Osteoblast (primary cell): ENCODE data around the gene SESN1. TPM values are rescaled to one million over a fixed set of nuclear protein-coding genes. Genes with fewer than 3 reads are reported as not detected.

Experiments
- DNase-seq: peaks from one replicate; pipeline ENCODE4 v3.0.0; 2011; ENCODE audit warnings: low spot score, mixed read lengths; ENCODE audit not compliant: insufficient read length; ENCODE audit errors: missing footprints
- H2AFZ ChIP-seq: 2 replicates; pipeline ENCODE4 v1.6.0; 2011; ENCODE audit warnings: mild to moderate bottlenecking, low read length
- H3K27ac ChIP-seq: 2 replicates; pipeline ENCODE4 v1.5.1; 2011; ENCODE audit warnings: mild to moderate bottlenecking, low read depth, low read length, moderate library complexity
- H3K27me3 ChIP-seq: 2 replicates; pipeline ENCODE4 v1.6.0; 2012; ENCODE audit warnings: mild to moderate bottlenecking, control low read depth, inconsistent platforms, low read length, moderate library complexity; ENCODE audit not compliant: insufficient read depth
- H3K36me3 ChIP-seq: 2 replicates; pipeline ENCODE4 v1.5.1; 2011; ENCODE audit warnings: mild to moderate bottlenecking, low read length, control low read depth, moderate library complexity; ENCODE audit not compliant: insufficient read depth
- H3K4me1 ChIP-seq: 2 replicates; pipeline ENCODE4 v1.5.1; 2011; ENCODE audit warnings: mild to moderate bottlenecking, low read length, control low read depth, moderate library complexity; ENCODE audit not compliant: insufficient read depth
- H3K4me2 ChIP-seq: 2 replicates; pipeline ENCODE4 v1.6.0; 2011; ENCODE audit warnings: mild to moderate bottlenecking, low read length; ENCODE audit not compliant: insufficient read depth
- H3K4me3 ChIP-seq: fragments of 200-600 bp; sonication (generic); 3 replicates; pipeline ENCODE4 v1.5.1; 2012; ENCODE audit warnings: mild to moderate bottlenecking, low read length, inconsistent platforms; ENCODE audit not compliant: insufficient read depth
- H3K79me2 ChIP-seq: 2 replicates; pipeline ENCODE4 v1.6.0; 2012; ENCODE audit warnings: mild to moderate bottlenecking, low read length, control low read depth, inconsistent platforms; ENCODE audit not compliant: insufficient read depth
- H3K9me3 ChIP-seq: 2 replicates; pipeline ENCODE4 v1.5.1; 2011; ENCODE audit warnings: low read depth, low read length, control low read depth
- H4K20me1 ChIP-seq: 2 replicates; pipeline ENCODE4 v1.6.0; 2012; ENCODE audit warnings: mild to moderate bottlenecking, low read length, control low read depth; ENCODE audit not compliant: insufficient read depth
- total RNA-seq: library from RNA; depleted of rRNA; stranded (reverse); fragments of >200 nt; gene quantifications from 2 replicates; pipeline ENCODE4 v1.2.3, GENCODE V29; 2012
- TF ChIP-seq, protein P1 (sequence below): IDR thresholded peaks from 2 replicates; pipeline ENCODE4 v1.5.1; 2011; ENCODE audit warnings: mild to moderate bottlenecking, low read depth, low read length, moderate library complexity; ENCODE audit errors: extremely low read depth

The SESN1 gene
- total RNA-seq, 1 donor, result 26.1 TPM

DNA sequence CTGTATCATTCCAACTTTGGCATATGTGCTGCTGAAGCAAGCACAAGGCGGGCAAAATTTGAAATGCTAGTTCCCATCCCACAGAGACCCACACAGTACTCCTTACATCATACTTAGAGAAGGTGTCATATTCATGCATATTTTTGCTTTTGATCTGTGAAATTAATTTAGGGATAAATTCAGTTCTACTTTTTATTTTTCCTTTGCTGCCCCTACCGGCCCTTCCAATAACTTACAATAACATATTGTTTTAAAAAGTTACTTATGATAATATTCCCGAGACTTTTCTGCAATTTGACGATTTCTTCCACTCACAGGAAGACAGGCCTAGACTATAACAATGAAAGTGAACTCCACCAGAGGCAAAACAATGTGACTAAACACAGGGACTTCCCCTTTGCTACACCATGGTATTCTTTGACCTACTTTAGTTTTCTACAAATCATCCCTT, 35.0 kb downstream of the SESN1 start:
- Histone ChIP-seq H3K79me2 (peaks cover 3% of the 10 kb centered on the region), H3K4me2 (peak overlapping the region; percentile 14), H3K9me3 (no peaks in the 10 kb centered on the region), H3K36me3 (no peaks in the 10 kb centered on the region), H3K27me3 (no peaks in the 10 kb centered on the region), H3K4me1 (peaks cover 8% of the 10 kb centered on the region), H2AFZ (no peak overlapping the region), H3K27ac (no peak overlapping the region), H3K4me3 (no peak overlapping the region), H4K20me1 (no peaks in the 10 kb centered on the region)
- DNase-seq, result no peak
- TF ChIP-seq, protein P1, sequence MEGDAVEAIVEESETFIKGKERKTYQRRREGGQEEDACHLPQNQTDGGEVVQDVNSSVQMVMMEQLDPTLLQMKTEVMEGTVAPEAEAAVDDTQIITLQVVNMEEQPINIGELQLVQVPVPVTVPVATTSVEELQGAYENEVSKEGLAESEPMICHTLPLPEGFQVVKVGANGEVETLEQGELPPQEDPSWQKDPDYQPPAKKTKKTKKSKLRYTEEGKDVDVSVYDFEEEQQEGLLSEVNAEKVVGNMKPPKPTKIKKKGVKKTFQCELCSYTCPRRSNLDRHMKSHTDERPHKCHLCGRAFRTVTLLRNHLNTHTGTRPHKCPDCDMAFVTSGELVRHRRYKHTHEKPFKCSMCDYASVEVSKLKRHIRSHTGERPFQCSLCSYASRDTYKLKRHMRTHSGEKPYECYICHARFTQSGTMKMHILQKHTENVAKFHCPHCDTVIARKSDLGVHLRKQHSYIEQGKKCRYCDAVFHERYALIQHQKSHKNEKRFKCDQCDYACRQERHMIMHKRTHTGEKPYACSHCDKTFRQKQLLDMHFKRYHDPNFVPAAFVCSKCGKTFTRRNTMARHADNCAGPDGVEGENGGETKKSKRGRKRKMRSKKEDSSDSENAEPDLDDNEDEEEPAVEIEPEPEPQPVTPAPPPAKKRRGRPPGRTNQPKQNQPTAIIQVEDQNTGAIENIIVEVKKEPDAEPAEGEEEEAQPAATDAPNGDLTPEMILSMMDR, result peak; percentile 40

- Histone ChIP-seq H3K9me3 (no peaks in the 10 kb centered on the region), H2AFZ (no peak overlapping the region), H3K4me3 (no peak overlapping the region), H3K27ac (no peak overlapping the region), H3K4me2 (peak overlapping the region; percentile 14), H3K27me3 (no peaks in the 10 kb centered on the region), H3K79me2 (peaks cover 3% of the 10 kb centered on the region), H4K20me1 (no peaks in the 10 kb centered on the region), H3K4me1 (peaks cover 8% of the 10 kb centered on the region), H3K36me3 (no peaks in the 10 kb centered on the region)
- TF ChIP-seq, protein P1, result no peak
- DNase-seq, result no peak
These were observed 35.5 kb downstream of the SESN1 start for GRCh38 chr6:109059153-109059552.

DNA sequence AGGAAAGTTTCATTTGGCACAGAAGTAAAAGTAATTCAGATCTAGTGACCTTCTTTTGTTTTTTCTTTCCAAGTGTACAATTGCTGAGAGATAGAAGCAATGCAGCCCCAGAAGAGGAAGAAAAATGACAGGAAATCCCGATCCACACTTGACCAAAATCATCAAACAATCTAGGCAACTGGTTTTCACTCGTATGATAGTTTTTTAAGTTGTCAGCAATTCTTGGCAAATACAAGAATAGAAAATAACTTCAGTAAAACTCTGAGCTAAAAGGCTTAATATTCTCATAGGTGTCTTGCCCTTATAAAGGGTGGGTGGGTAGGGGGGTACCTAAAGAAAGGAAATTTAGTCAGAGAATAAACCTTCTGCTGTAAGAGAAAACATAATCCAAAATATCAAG, 36.0 kb downstream of the SESN1 start:
- peaks cover 3% of the 10 kb centered on the region for H3K79me2 ChIP-seq
- H4K20me1 ChIP-seq, result no peaks in the 10 kb centered on the region
- no peak overlapping the region for H2AFZ ChIP-seq
- H3K9me3 ChIP-seq, result no peaks in the 10 kb centered on the region
- no peak for DNase-seq
- H3K27me3 ChIP-seq, result no peaks in the 10 kb centered on the region
- no peak overlapping the region for H3K4me2 ChIP-seq
- no peak overlapping the region for H3K4me3 ChIP-seq
- H3K4me1 ChIP-seq, result peaks cover 8% of the 10 kb centered on the region
- TF ChIP-seq, protein P1, result no peak
- no peaks in the 10 kb centered on the region for H3K36me3 ChIP-seq
- H3K27ac ChIP-seq, result no peak overlapping the region

GRCh38 chr6:109056661-109057060, 38.0 kb downstream of the SESN1 start:
- Histone ChIP-seq H4K20me1 (no peaks in the 10 kb centered on the region), H3K4me3 (no peak overlapping the region), H3K36me3 (no peaks in the 10 kb centered on the region), H3K4me2 (no peak overlapping the region), H3K4me1 (peaks cover 8% of the 10 kb centered on the region), H2AFZ (no peak overlapping the region), H3K27ac (no peak overlapping the region), H3K9me3 (no peaks in the 10 kb centered on the region), H3K27me3 (no peaks in the 10 kb centered on the region), H3K79me2 (peaks cover 3% of the 10 kb centered on the region)
- DNase-seq, result no peak
- TF ChIP-seq, protein P1, result no peak
